GM18909 (cell line): Measurements from ENCODE around the gene ZPR1.
"Not testable (repeated sequence)": the region's sequence is repeated elsewhere in the genome, so short reads cannot be mapped to it uniquely, and the experiment has no call there.

ENCODE experiments used
- ATAC-seq: cut with Tn5 transposase; IDR thresholded peaks from one replicate; pipeline ENCODE4 v1.9.1; 2021; ENCODE audit warnings: mild to moderate bottlenecking; ENCODE audit not compliant: unreplicated experiment, poor library complexity

The ZPR1 gene

DNA sequence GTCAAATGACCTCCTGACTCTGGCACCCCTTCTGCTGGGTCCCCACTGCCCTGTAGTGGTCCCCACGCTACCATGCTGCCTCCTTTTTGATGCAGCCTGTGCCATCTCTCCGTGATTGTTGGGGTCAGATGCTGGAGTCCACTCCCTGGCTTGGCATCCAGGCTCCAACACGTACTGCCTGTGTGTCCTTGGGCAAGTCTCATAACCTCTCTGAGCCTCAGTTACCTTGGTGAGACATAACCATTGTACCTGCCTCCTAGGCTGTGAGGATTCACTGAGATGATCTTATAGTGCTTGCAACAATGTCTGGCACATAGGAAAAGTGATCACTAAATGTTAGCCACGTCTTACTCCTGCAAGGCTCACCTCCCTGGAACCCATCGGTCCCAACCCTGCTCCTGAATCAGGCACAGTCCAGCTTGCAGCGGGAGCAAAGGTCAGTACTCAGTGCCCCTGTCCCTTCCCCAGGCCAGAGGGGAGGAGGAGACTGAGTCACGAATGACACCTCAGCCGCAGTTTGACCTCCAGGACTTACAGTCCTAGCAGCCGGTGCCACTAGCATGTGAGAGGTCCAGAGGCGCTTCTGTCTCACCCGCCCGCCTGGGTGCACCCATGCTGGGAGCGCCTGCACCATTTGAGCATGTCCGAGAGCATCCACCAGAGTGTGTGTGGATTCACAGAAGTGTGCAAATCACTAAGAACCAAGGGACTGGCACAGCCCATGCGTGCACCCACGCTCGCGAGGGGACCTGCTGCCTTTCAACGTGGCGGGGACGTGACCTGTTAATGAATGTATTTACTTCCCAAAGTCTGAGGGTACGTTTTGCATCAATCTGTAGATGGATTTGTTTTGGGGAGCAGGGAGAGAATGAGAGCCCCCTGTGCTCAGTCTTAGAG, 38.3 kb upstream of the ZPR1 start:
- ATAC-seq = no peak

- ATAC-seq = no peak
Observed at GRCh38 chr11:116825434-116825833, 37.6 kb upstream of the ZPR1 start.

GRCh38 chr11:116823031-116823843, 35.4 kb upstream of the ZPR1 start, which contains the start of gene APOA4:
APOA4 (minus strand) TSS chr11:116823304; CDS start chr11:116823191, 113 bp downstream.
- no peak for ATAC-seq

GRCh38 chr11:116822575-116822974, 34.8 kb upstream of the ZPR1 start:
- no peak for ATAC-seq

- ATAC-seq = no peak
Observed at GRCh38 chr11:116821050-116821918, 33.5 kb upstream of the ZPR1 start.

GRCh38 chr11:116819049-116819448, 31.2 kb upstream of the ZPR1 start:
- no peak for ATAC-seq

DNA sequence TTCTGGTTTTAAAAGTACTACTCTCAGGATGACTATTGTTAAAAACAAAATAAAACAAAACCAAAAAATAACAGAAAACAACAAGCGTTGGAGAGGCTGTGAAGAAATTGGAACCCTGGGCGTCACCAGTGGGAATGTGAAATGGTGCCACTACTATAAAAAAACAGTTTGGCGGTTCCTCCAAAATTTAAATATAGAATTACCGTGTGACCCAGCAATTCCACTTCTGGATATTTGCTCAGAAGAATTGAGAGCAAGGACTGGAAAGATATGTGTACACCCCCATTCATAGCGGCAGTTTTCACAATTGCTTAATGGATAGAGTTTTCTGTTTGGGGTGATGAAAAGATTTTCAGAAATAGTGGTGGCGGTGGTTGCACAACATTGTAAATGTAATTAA, 26.7 kb upstream of the ZPR1 start:
- ATAC-seq = no peak

GRCh38 chr11:116813781-116814471, 26.1 kb upstream of the ZPR1 start:
- no peak for ATAC-seq

- no peak for ATAC-seq
Observed at GRCh38 chr11:116813170-116813569, 25.3 kb upstream of the ZPR1 start.

GRCh38 chr11:116812109-116812508, 24.3 kb upstream of the ZPR1 start:
- ATAC-seq = no peak

- no peak for ATAC-seq
Observed at GRCh38 chr11:116811194-116811593, 23.4 kb upstream of the ZPR1 start.

DNA sequence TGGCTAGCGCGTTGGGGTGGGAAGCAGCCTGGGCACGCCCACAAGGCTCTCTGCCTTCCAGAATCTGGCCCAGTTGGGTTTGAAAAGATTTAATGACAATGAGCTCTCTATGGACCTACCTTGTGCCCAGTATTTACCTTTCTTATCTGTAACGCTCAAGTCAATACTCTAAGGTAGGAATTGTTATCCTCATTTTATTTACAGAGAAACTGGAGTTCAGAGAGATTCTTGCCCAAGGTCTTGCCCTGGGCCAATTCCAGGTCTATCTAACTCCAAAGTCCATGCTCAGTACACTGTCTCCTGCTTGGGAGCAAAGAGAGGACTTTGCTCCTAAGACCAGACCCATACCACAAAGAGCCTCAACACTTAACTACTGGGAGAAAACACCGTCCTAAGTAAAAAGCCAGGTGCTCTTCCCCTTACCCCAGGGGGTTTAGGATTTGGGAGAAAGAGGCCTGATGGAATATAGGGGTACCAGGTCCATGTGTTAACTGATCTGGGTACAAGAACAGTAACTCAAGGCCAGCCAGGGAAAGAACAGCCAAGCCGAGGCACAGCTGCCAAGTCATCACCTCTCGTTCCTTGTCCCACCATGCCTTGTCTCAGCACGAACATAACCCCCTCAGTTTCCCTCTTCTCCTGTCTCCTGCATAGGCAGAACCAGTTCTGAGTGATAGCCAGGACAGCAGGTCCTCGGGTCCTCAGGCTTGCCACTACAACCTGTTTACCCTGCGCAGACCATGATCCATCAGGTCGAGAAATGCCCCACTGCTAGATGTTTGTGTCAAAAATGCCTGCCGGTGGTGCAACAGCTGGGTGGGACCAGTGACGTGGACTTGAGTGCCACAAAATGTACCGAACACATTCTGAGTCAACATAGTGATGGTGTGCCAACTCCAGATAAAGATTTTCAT, 20.7 kb upstream of the ZPR1 start:
- ATAC-seq = no peak

GRCh38 chr11:116807601-116808261, 19.9 kb upstream of the ZPR1 start:
- ATAC-seq = no peak

DNA sequence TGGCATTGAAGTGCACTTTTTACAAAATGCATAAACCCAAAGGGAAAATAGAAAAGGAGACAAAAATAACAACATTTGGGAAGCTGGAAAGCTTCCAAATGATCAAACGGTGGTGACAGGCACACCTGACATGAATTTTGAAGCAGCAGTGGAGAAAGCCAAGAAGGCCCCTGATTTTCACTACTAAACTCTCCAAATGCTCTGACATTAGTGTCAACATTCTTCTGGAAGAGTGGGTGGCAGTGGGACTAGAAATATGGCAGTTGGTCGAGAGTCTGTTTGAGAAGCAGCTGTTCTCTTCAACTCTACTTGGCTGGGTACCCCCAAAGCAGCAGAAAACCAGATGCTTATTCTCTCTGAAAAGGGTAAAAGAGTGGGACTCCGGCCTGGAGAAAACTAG, 16.2 kb upstream of the ZPR1 start:
- no peak for ATAC-seq

GRCh38 chr11:116801662-116802061, 13.8 kb upstream of the ZPR1 start:
- not testable (repeated sequence) for ATAC-seq

- ATAC-seq = no peak
Observed at GRCh38 chr11:116800610-116801009, 12.8 kb upstream of the ZPR1 start.

GRCh38 chr11:116798368-116798767, 10.5 kb upstream of the ZPR1 start:
- no peak for ATAC-seq

- ATAC-seq = no peak
Observed at GRCh38 chr11:116797816-116798215, 10.0 kb upstream of the ZPR1 start.
